SU-DHL-6 (cell line): Measurements from ENCODE around the gene GAB2.

ENCODE experiments used
- H2AFZ ChIP-seq: fragments of 200-600 bp; sonication (generic); 2 replicates; pipeline ENCODE4 v1.6.1; 2014; ENCODE audit warnings: low read depth, mild to moderate bottlenecking, moderate library complexity, mixed read lengths, antibody characterized with exemption, low read length; ENCODE audit not compliant: severe bottlenecking
- H3F3A ChIP-seq: fragments of 200-600 bp; shearing (Covaris generic); 2 replicates; pipeline ENCODE4 v1.6.0; 2016; ENCODE audit warnings: antibody characterized with exemption, mild to moderate bottlenecking; ENCODE audit not compliant: insufficient read depth
- H3K27ac ChIP-seq: fragments of 200-600 bp; sonication (generic); 2 replicates; pipeline ENCODE4 v1.5.1; 2016; ENCODE audit warnings: low read depth, mild to moderate bottlenecking, low read length, moderate library complexity, mixed read lengths
- H3K27me3 ChIP-seq: fragments of 200-600 bp; sonication (generic), shearing (Covaris generic); 2 replicates; pipeline ENCODE4 v1.6.0; 2014; ENCODE audit warnings: mild to moderate bottlenecking, low read length
- H3K36me3 ChIP-seq: fragments of 200-600 bp; sonication (generic); 2 replicates; pipeline ENCODE4 v1.6.1; 2014; ENCODE audit warnings: mild to moderate bottlenecking, low read length, mixed read lengths
- H3K4me2 ChIP-seq: fragments of 300-600, 200-600 bp; shearing (Covaris generic), sonication (generic); 2 replicates; pipeline ENCODE4 v1.6.0; 2014; ENCODE audit warnings: low read length, low read depth, mild to moderate bottlenecking; ENCODE audit not compliant: poor library complexity, severe bottlenecking
- H3K4me3 ChIP-seq: fragments of 200-600 bp; sonication (generic); 2 replicates; pipeline ENCODE4 v1.5.1; 2014; ENCODE audit warnings: antibody characterized with exemption, low read length, mild to moderate bottlenecking, mixed read lengths; ENCODE audit not compliant: insufficient read depth, poor library complexity, severe bottlenecking
- H3K79me2 ChIP-seq: fragments of 200-600 bp; sonication (generic); 2 replicates; pipeline ENCODE4 v1.6.1; 2014; ENCODE audit warnings: mild to moderate bottlenecking, low read length, moderate library complexity; ENCODE audit not compliant: insufficient read depth
- H3K9ac ChIP-seq: fragments of 200-600 bp; sonication (generic); 2 replicates; pipeline ENCODE4 v1.7.0; 2014; ENCODE audit warnings: mild to moderate bottlenecking, low read length
- H3K9me2 ChIP-seq: fragments of 200-600 bp; sonication (generic); replicated peaks from 2 replicates; pipeline ENCODE4 v1.6.1; 2014; ENCODE audit warnings: low read length; ENCODE audit not compliant: insufficient read depth
- H3K9me3 ChIP-seq: fragments of 200-600 bp; sonication (generic); 2 replicates; pipeline ENCODE4 v1.6.1; 2014; ENCODE audit warnings: low read length, mixed read lengths; ENCODE audit not compliant: insufficient read depth
- H4K20me1 ChIP-seq: fragments of 200-600 bp; sonication (generic); 2 replicates; pipeline ENCODE4 v1.6.1; 2014; ENCODE audit warnings: low read depth, mild to moderate bottlenecking, antibody characterized with exemption, low read length, moderate library complexity, mixed read lengths
- CTCF ChIP-seq: fragments of 200-600 bp; sonication (generic); IDR thresholded peaks from one replicate; pipeline ENCODE4 v1.5.1; 2017; ENCODE audit warnings: antibody characterized with exemption, mild to moderate bottlenecking, low read length, moderate library complexity; ENCODE audit not compliant: insufficient read depth, poor library complexity, severe bottlenecking
- EZH2phosphoT487 ChIP-seq: fragments of 200-600 bp; sonication (generic), shearing (Covaris generic); conservative IDR thresholded peaks from 2 replicates; pipeline ENCODE4 v1.6.1; 2018; ENCODE audit warnings: mild to moderate bottlenecking, antibody characterized with exemption, low read length, moderate library complexity, mixed read lengths

The GAB2 gene

GRCh38 chr11:78227921-78228320 lies 189.7 kb downstream of the GAB2 start:
- no peak overlapping the region for H3K9ac ChIP-seq
- TF ChIP-seq EZH2phosphoT487 (no peak), CTCF (no peak)
- H3K79me2 ChIP-seq, result no peaks in the 10 kb centered on the region
- H2AFZ ChIP-seq, result no peak overlapping the region
- no peak overlapping the region for H3K4me3 ChIP-seq
- H4K20me1 ChIP-seq, result no peaks in the 10 kb centered on the region
- H3F3A ChIP-seq, result no peaks in the 10 kb centered on the region
- no peaks in the 10 kb centered on the region for H3K36me3 ChIP-seq
- no peaks in the 10 kb centered on the region for H3K27me3 ChIP-seq
- H3K27ac ChIP-seq, result no peak overlapping the region
- no peaks in the 10 kb centered on the region for H3K9me2 ChIP-seq
- no peaks in the 10 kb centered on the region for H3K9me3 ChIP-seq
- no peak overlapping the region for H3K4me2 ChIP-seq

DNA sequence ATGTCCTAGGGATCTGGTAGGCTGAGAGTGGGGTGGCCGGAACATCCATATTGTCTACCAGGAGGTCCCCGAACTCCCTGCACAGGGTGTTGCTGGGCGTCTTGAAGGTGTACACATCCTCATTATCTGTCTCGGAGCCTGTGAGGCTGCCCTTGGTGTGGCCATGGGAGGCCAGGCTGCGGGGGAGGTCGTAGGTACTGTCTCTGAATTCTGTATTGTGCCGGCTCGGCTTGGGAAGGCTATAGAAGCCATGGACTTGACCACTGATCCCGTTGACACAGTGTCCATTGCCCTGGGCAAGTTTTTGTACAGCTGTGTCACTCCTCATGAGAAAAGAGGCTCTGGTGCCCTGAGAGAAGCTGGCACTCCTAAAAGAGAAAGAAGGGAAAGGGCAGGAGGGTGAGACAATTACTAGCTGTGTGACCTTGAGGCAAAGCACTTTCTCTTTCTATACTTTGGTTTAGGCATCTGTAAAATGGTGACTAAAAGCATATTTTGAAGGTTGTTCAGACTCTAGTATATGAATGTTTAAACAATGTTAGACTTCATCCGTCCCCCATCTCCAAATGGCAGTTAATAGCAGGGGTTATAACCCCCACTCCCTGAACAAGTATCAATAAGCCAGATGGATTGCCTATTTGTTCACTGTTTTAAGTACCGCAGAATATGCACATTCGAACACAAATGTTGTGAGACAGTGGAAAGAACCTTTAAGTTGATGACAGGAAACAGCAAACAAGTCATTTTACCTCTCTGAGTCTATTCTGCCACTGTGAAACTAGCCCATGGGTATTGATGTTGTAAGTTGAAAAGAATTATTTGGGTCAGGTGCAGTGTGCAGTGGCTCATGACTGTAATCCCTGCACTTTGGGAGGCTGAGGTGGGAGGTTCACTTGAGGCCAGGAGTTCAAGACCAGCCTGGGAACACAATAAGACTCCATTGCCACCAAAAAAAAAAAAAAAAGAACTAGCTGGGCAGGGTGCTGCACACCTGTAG lies 190.6 kb downstream of the GAB2 start:
- Histone ChIP-seq H3K4me3 (no peak overlapping the region), H4K20me1 (no peaks in the 10 kb centered on the region), H3K79me2 (no peaks in the 10 kb centered on the region), H3F3A (no peaks in the 10 kb centered on the region), H3K27ac (no peak overlapping the region), H3K4me2 (no peak overlapping the region), H2AFZ (no peak overlapping the region), H3K9me2 (no peaks in the 10 kb centered on the region), H3K9me3 (no peaks in the 10 kb centered on the region), H3K27me3 (no peaks in the 10 kb centered on the region), H3K36me3 (no peaks in the 10 kb centered on the region), H3K9ac (no peak overlapping the region)
- no peak for TF ChIP-seq EZH2phosphoT487
- no peak for TF ChIP-seq CTCF

DNA sequence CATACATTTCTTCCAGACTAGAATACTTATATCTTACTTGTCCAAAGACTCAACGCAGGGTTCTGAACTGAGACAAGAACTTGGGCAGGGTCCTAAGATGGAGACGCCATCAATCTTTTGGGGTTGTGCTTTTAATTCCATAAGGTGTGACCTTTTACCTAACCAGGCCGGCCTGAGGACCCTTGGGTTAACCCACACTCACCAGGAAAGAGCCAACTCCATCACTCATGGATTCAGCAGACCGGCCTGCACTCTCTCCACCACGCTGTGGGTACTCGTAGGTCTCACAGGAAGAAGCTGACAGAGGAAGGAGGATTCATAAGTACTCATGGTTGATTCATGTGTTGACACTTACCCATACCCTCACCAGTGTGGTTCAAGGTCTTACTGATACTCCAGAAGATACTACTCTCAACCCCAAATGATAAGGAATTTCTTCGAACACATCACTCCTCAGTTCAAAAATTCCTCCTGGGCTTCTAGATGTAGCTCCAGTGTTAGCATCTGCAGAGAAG lies 192.7 kb downstream of the GAB2 start:
- no peaks in the 10 kb centered on the region for H3K9me2 ChIP-seq
- H3F3A ChIP-seq, result no peaks in the 10 kb centered on the region
- TF ChIP-seq CTCF (no peak), EZH2phosphoT487 (no peak)
- H3K79me2 ChIP-seq, result no peaks in the 10 kb centered on the region
- H3K27ac ChIP-seq, result no peak overlapping the region
- no peaks in the 10 kb centered on the region for H3K36me3 ChIP-seq
- no peak overlapping the region for H2AFZ ChIP-seq
- H3K4me2 ChIP-seq, result no peak overlapping the region
- no peak overlapping the region for H3K9ac ChIP-seq
- H3K9me3 ChIP-seq, result no peaks in the 10 kb centered on the region
- no peaks in the 10 kb centered on the region for H4K20me1 ChIP-seq
- H3K4me3 ChIP-seq, result no peak overlapping the region
- no peaks in the 10 kb centered on the region for H3K27me3 ChIP-seq
